ENCODE data around the gene ELMO1. TPM values are rescaled to one million over a fixed set of nuclear protein-coding genes. Genes with fewer than 3 reads are reported as not detected.

Gene ELMO1
- total and polyA plus RNA-seq, 10 of the 15 experiments (the other 5 are each of a cell fraction or from before 2014, with no cell fraction given) = 22.6 to 85.9 (median 56.6) TPM

- TF ChIP-seq HDAC6 (IDR thresholded peaks at IDR 0.05; ENCODE audit: unreplicated experiment) (no peak), CTCF (IDR thresholded peaks at IDR 0.05 in 2 of 3, conservative IDR thresholded peaks at IDR 0.05 in 1 of 3; ENCODE audit: control insufficient read depth in 2 of 3, extremely low read depth in 1 of 3, insufficient read depth in 1 of 3, low read depth in 3 of 3, low read length in 3 of 3) (no peak), NKRF (conservative IDR thresholded peaks at IDR 0.05) (no peak), IKZF2 (IDR thresholded peaks at IDR 0.05) (peak; percentile 94 to 95), SMAD5 (IDR thresholded peaks at IDR 0.05; ENCODE audit: low read depth) (no peak), ZBTB4 (CRISPR knock-in tag; IDR thresholded peaks at IDR 0.05) (no peak), TCF7 (IDR thresholded peaks at IDR 0.05; ENCODE audit: borderline replicate concordance) (no peak), KDM1A (IDR thresholded peaks at IDR 0.05; ENCODE audit: borderline replicate concordance) (no peak), HCFC1 (IDR thresholded peaks at IDR 0.05; ENCODE audit: low read length) (no peak), YBX1 (IDR thresholded peaks at IDR 0.05) (no peak), IKZF1 (conservative IDR thresholded peaks at IDR 0.05) (peak; percentile 91), CREB1 (IDR thresholded peaks at IDR 0.05; ENCODE audit: low read depth) (peak; percentile 91), REST (IDR thresholded peaks at IDR 0.05; ENCODE audit: low read depth, low read length) (no peak), HDGF (IDR thresholded peaks at IDR 0.05) (no peak), SKIL (IDR thresholded peaks at IDR 0.05; ENCODE audit: low read depth, poor library complexity, severe bottlenecking) (peak; percentile 88), POLR2AphosphoS2 (IDR thresholded peaks at IDR 0.05; ENCODE audit: low read depth, low read length) (no peak), HDAC2 (IDR thresholded peaks at IDR 0.05) (no peak), TBL1XR1 (IDR thresholded peaks at IDR 0.05; ENCODE audit: low read depth, low read length) (0 out of 2 replicates have a peak, but pooled peaks have one; percentile 60)
These were observed 112.4 kb downstream of the ELMO1 start (continued) for GRCh38 chr7:37336259-37336658.

All from GM12878 (cell line).